Stimulated activated CD8-positive, alpha-beta memory T cell treated with anti-CD3 and anti-CD28 coated beads, Interleukin-12 subunit alpha, Interleukin-12 subunit beta, amount 100 ng/mL, for 1 hour (primary cell): ENCODE data around the gene ELF1.
"Not testable (repeated sequence)": the region's sequence is repeated elsewhere in the genome, so short reads cannot be mapped to it uniquely, and the experiment has no call there.

Source experiments
- DNase-seq: peaks from one replicate; pipeline ENCODE4 v3.0.0-alpha.2; 2020; ENCODE audit warnings: low read depth

ELF1 gene

GRCh38 chr13:40932252-40932651 lies 86.9 kb downstream of the ELF1 start:
- no peak for DNase-seq

- DNase-seq, result no peak
Observed at GRCh38 chr13:40931719-40932118, 87.4 kb downstream of the ELF1 start.

- not testable (repeated sequence) for DNase-seq
Observed at GRCh38 chr13:40929883-40930282, 89.2 kb downstream of the ELF1 start.

GRCh38 chr13:40928980-40929379 lies 90.1 kb downstream of the ELF1 start:
- no peak for DNase-seq

- DNase-seq, result no peak
Observed at GRCh38 chr13:40927929-40928328, 91.2 kb downstream of the ELF1 start.

- DNase-seq, result no peak
Observed at GRCh38 chr13:40923867-40924266, 95.2 kb downstream of the ELF1 start.

- no peak for DNase-seq
Observed at GRCh38 chr13:40922437-40923040, 96.6 kb downstream of the ELF1 start.

- DNase-seq, result no peak
Observed at GRCh38 chr13:40920826-40921225, 98.3 kb downstream of the ELF1 start.

DNA sequence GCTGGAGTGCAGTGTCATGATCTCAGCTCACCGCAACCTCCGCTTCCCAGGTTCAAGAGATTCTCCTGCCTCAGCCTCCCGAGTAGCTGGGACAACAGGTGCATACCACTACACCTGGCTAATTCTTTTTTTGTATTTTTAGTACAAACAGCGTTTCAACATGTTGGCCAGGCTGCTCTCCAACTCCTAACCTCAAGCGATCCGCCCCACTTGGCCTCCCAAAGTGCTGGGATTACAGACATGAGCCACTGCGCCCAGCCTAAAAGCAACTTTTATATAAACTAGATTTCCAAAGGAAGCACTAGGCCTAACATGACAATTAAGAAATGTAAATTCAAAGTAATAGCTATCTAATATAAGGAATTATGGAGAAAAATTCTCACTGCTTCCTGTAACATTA lies 99.2 kb downstream of the ELF1 start:
- not testable (repeated sequence) for DNase-seq

DNA sequence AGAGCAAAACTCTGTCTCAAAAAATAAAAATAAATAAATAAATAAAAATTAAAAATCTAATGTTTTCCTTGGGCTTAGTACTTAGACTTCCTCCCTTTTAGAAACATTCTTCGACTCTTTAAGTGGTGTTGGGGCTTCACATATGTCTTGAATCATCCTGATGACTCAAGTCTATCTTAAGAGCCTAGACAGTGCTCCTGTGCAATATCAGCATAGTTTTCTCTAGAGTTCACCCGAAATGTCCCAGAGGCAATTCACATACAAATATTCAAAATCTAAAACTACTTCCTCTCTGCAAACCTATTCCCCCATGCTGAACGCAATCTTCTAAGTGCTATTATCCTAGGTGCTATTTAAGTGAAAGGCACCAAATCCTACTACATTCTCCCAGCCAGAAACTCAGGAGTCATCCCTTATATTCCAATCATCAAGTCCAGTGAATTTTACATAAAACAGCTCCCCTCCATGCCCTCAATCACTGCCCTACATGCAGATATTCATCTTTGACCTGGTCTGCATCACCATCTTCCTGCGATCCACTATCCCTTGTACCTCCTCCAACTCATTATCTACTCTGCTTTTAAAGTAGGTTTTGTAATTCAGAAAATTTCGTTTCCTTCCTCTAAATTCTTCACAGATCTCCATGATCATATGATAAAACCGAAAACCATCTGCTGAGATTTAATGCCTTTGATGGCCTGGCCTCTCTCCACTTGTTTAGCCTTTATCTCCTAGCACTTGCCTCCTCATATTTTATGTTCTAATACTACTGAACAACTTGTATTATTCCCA lies 102.7 kb downstream of the ELF1 start:
- DNase-seq, result no peak

DNA sequence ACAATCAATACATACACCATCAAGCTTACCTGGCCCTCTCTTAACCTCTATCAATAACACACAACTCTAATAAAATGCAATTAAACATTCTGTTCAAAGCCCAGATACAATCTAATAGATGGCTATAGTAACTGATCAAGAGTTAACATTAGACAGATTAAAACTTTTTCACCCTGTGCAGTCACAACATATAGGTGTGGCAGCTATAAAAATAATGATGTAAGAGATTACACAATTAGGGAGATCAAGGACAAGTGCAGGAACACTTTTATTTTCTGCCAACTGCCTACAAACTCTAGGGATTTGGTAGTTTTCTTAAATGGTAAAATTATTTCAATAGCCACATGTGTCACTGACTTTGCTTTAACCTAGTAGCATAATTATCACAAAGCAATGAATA lies 104.3 kb downstream of the ELF1 start:
- DNase-seq, result not testable (repeated sequence)

GRCh38 chr13:40911341-40911740 lies 107.8 kb downstream of the ELF1 start:
- DNase-seq, result no peak

- no peak for DNase-seq
Observed at GRCh38 chr13:40910324-40911050, 108.6 kb downstream of the ELF1 start.

GRCh38 chr13:40909541-40910200 lies 109.4 kb downstream of the ELF1 start:
- not testable (repeated sequence) for DNase-seq

- no peak for DNase-seq
Observed at GRCh38 chr13:40908546-40908945, 110.6 kb downstream of the ELF1 start.

GRCh38 chr13:40901032-40901431 lies 118.1 kb downstream of the ELF1 start:
- not testable (repeated sequence) for DNase-seq

DNA sequence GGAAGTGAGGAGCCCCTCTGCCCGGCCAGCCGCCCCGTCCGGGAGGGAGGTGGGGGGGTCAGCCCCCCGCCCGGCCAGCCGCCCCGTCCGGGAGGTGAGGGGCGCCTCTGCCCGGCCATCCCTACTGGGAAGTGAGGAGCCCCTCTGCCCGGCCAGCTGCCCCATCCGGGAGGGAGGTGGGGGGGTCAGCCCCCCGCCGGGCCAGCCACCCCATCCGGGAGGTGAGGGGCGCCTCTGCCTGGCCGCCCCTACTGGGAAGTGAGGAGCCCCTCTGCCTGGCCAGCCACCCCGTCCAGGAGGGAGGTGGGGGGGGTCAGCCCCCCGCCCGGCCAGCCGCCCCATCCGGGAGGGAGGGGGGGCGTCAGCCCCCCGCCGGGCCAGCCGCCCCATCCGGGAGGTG lies 118.5 kb downstream of the ELF1 start:
- not testable (repeated sequence) for DNase-seq

- no peak for DNase-seq
Observed at GRCh38 chr13:40897053-40897452, 122.1 kb downstream of the ELF1 start.

GRCh38 chr13:40895227-40896184 lies 123.6 kb downstream of the ELF1 start:
- no peak for DNase-seq

DNA sequence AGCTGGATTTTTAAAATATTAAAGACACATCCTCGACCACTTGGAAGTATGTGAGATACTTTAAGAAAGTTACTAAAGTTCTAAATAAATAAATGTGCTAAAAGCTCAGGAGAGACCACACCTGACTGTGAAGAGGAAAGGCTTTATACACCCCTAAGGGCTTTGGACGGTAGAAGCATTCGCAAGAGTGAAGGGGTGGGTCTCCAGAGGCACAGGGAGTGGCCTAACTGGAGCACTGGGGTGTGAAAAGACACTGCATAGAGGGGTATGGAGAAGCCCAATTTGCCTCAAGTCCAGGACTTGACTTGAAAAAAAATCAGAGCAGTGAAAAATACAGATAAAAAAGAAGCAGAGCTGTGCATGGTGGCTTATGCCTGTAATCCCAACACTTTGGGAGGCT lies 125.5 kb downstream of the ELF1 start:
- DNase-seq, result not testable (repeated sequence)

- no peak for DNase-seq
Observed at GRCh38 chr13:40886017-40886416, 133.1 kb downstream of the ELF1 start.
